H9 (cell line): ENCODE measurements around the gene DRGX. TPM values are rescaled to one million over a fixed set of nuclear protein-coding genes. Genes with fewer than 3 reads are reported as not detected.

Experiments
- DNase-seq: peaks from one replicate; pipeline ENCODE4 v3.0.0-alpha.2; 2017
- H2AFZ ChIP-seq: one replicate; pipeline ENCODE4 v1.6.1; 2013; ENCODE audit warnings: mild to moderate bottlenecking, low read length, control low read depth, moderate library complexity
- H2AK5ac ChIP-seq: 2 replicates; pipeline ENCODE4 v1.6.1; 2013; ENCODE audit warnings: low read length, control low read depth, mixed read lengths; ENCODE audit not compliant: insufficient read length
- H2BK120ac ChIP-seq: one replicate; pipeline ENCODE4 v1.6.1; 2013; ENCODE audit warnings: low read depth, mild to moderate bottlenecking, low read length, control low read depth, inconsistent platforms; ENCODE audit not compliant: poor library complexity, severe bottlenecking
- H2BK12ac ChIP-seq: 2 replicates; pipeline ENCODE4 v1.6.1; 2013; ENCODE audit warnings: low read length, control low read depth, mixed read lengths, low read depth; ENCODE audit not compliant: insufficient read length
- H2BK15ac ChIP-seq: 2 replicates; pipeline ENCODE4 v1.6.1; 2013; ENCODE audit warnings: low read depth, low read length, control low read depth
- H2BK20ac ChIP-seq: one replicate; pipeline ENCODE4 v1.6.1; 2013; ENCODE audit warnings: low read depth, mild to moderate bottlenecking, low read length, control low read depth, inconsistent platforms; ENCODE audit not compliant: poor library complexity, severe bottlenecking
- H2BK5ac ChIP-seq: 2 replicates; pipeline ENCODE4 v1.6.1; 2013; ENCODE audit warnings: low read length, control low read depth, mixed read lengths; ENCODE audit not compliant: insufficient read length
- H3K14ac ChIP-seq: 2 replicates; pipeline ENCODE4 v1.6.1; 2013; ENCODE audit warnings: low read length, control low read depth; ENCODE audit not compliant: insufficient read depth
- H3K18ac ChIP-seq: 2 replicates; pipeline ENCODE4 v1.6.1; 2013; ENCODE audit warnings: low read depth, mild to moderate bottlenecking, mixed read lengths, low read length, control low read depth; ENCODE audit not compliant: insufficient read length
- H3K23ac ChIP-seq: 2 replicates; pipeline ENCODE4 v1.6.1; 2013; ENCODE audit warnings: low read length, control low read depth, mixed read lengths, low read depth; ENCODE audit not compliant: insufficient read length
- H3K23me2 ChIP-seq: 2 replicates; pipeline ENCODE4 v1.6.1; 2013; ENCODE audit warnings: low read depth, mild to moderate bottlenecking, mixed read lengths, low read length, control low read depth; ENCODE audit not compliant: insufficient read length, poor library complexity, severe bottlenecking
- H3K27ac ChIP-seq: 2 replicates; pipeline ENCODE4 v1.5.1; 2013; ENCODE audit warnings: low read length, control low read depth, mixed read lengths, low read depth; ENCODE audit not compliant: insufficient read length
- H3K27me3 ChIP-seq: 2 replicates; pipeline ENCODE4 v1.6.1; 2013; ENCODE audit warnings: low read length, control low read depth, inconsistent platforms; ENCODE audit not compliant: insufficient read depth
- H3K4ac ChIP-seq: 2 replicates; pipeline ENCODE4 v1.6.1; 2013; ENCODE audit warnings: low read depth, mild to moderate bottlenecking, control low read depth, inconsistent platforms, low read length, moderate library complexity
- H3K4me1 ChIP-seq: 2 replicates; pipeline ENCODE4 v1.6.1; 2013; ENCODE audit warnings: low read length, control low read depth, inconsistent platforms; ENCODE audit not compliant: insufficient read depth
- H3K4me2 ChIP-seq: 2 replicates; pipeline ENCODE4 v1.6.1; 2013; ENCODE audit warnings: low read length, control low read depth, mixed read lengths; ENCODE audit not compliant: insufficient read length, insufficient read depth
- H3K56ac ChIP-seq: 2 replicates; pipeline ENCODE4 v1.6.1; 2013; ENCODE audit warnings: low read depth, mild to moderate bottlenecking, mixed read lengths, low read length, control low read depth; ENCODE audit not compliant: insufficient read length
- H3K79me1 ChIP-seq: 2 replicates; pipeline ENCODE4 v1.6.1; 2013; ENCODE audit warnings: low read depth, mild to moderate bottlenecking, moderate library complexity, low read length, control low read depth, inconsistent platforms; ENCODE audit not compliant: insufficient read depth, poor library complexity, severe bottlenecking
- H3K79me2 ChIP-seq: 2 replicates; pipeline ENCODE4 v1.6.1; 2013; ENCODE audit warnings: low read length, control low read depth, inconsistent platforms; ENCODE audit not compliant: insufficient read depth
- H3K9ac ChIP-seq: 2 replicates; pipeline ENCODE4 v1.6.1; 2013; ENCODE audit warnings: low read length, control low read depth, mixed read lengths; ENCODE audit not compliant: insufficient read length; ENCODE audit errors: extremely low read depth
- H3K9me3 ChIP-seq: one replicate; pipeline ENCODE4 v1.6.1; 2013; ENCODE audit warnings: low read depth, low read length, inconsistent platforms; ENCODE audit not compliant: control insufficient read depth
- H3T11ph ChIP-seq: one replicate; pipeline ENCODE4 v1.6.1; 2013; ENCODE audit warnings: mild to moderate bottlenecking, low read length, control low read depth, inconsistent platforms
- H4K20me1 ChIP-seq: one replicate; pipeline ENCODE4 v1.6.1; 2013; ENCODE audit not compliant: control insufficient read depth, insufficient read length, insufficient read depth
- H4K5ac ChIP-seq: 2 replicates; pipeline ENCODE4 v1.6.1; 2013; ENCODE audit warnings: low read depth, mild to moderate bottlenecking, mixed read lengths, low read length, control low read depth; ENCODE audit not compliant: insufficient read length
- H4K8ac ChIP-seq: replicated peaks from 2 replicates; pipeline ENCODE4 v1.6.1; 2013; ENCODE audit warnings: low read length, control low read depth, mixed read lengths, low read depth; ENCODE audit not compliant: insufficient read length
- H4K91ac ChIP-seq: 2 replicates; pipeline ENCODE4 v1.6.1; 2013; ENCODE audit warnings: low read depth, mild to moderate bottlenecking, moderate library complexity, mixed read lengths, low read length, control low read depth; ENCODE audit not compliant: insufficient read length
- H3K27ac Mint-ChIP-seq, 3 experiments: 2 replicates in 2 of 3; 3 replicates in 1 of 3; pipeline ENCODE4 v1.8.0; 2020 to 2021; ENCODE audit warnings: mixed read lengths in 3 of 3, mild to moderate bottlenecking in 1 of 3, moderate library complexity in 1 of 3
- H3K27me3 Mint-ChIP-seq: 2 replicates; pipeline ENCODE4 v1.8.0; 2021; ENCODE audit warnings: low read depth, mild to moderate bottlenecking, moderate library complexity, mixed read lengths
- H3K36me3 Mint-ChIP-seq, 3 experiments: 2 replicates in 2 of 3; 3 replicates in 1 of 3; pipeline ENCODE4 v1.8.0; 2020 to 2021; ENCODE audit warnings: low read depth in 3 of 3, mixed read lengths in 3 of 3; ENCODE audit not compliant: insufficient read depth in 1 of 3
- H3K4me1 Mint-ChIP-seq, 2 experiments: 2 replicates each; pipeline ENCODE4 v1.8.0; 2020; ENCODE audit warnings: mixed read lengths in 2 of 2
- H3K4me3 Mint-ChIP-seq, 2 experiments: 2 replicates in 1 of 2; 3 replicates in 1 of 2; pipeline ENCODE4 v1.8.0; 2020 to 2021; ENCODE audit warnings: mild to moderate bottlenecking in 2 of 2, mixed read lengths in 2 of 2, moderate library complexity in 1 of 2
- H3K9me3 Mint-ChIP-seq, 2 experiments: 2 replicates in 1 of 2; 3 replicates in 1 of 2; pipeline ENCODE4 v1.8.0; 2020; ENCODE audit warnings: mild to moderate bottlenecking in 2 of 2, mixed read lengths in 2 of 2, moderate library complexity in 1 of 2
- WGBS: extraction: QIAGEN DNeasy Blood & Tissue Kit; methylation state at CpG from one replicate; pipeline ENCODE4 v1.1.7; 2013; ENCODE audit warnings: missing lambda C conversion rate, low lambda C conversion rate, mixed read lengths; ENCODE audit not compliant: insufficient read length; ENCODE audit errors: extremely low coverage; 5-methylcytosine and 5-hydroxymethylcytosine counted together
- total RNA-seq: library from RNA; stranded (reverse); gene quantifications from 2 replicates; pipeline ENCODE4 v1.2.1, GENCODE V29; 2021
- TF ChIP-seq, protein P1 (sequence below): fragments of 200-600 bp; sonication (generic); conservative IDR thresholded peaks from 3 replicates; pipeline ENCODE4 v1.8.0; 2021; ENCODE audit warnings: antibody characterized with exemption, mild to moderate bottlenecking

Gene DRGX
- total RNA-seq, 1 experiment from 2014 or later, result not detected

- Histone ChIP-seq H3K14ac (no peak overlapping the region; the same call in 1 of the 2 replicates), H3K56ac (no peak overlapping the region), H3K4ac (no peak overlapping the region), H4K8ac (no peak overlapping the region), H3K9me3 (no peaks in the 10 kb centered on the region), H3T11ph (no peak overlapping the region), H4K20me1 (no peaks in the 10 kb centered on the region), H4K91ac (no peak overlapping the region), H2BK12ac (no peak overlapping the region), H2BK20ac (no peak overlapping the region), H2AK5ac (no peak overlapping the region), H4K5ac (no peak overlapping the region), H2AFZ (no peak overlapping the region), H3K18ac (no peak overlapping the region), H2BK5ac (no peak overlapping the region), H3K27ac (no peak overlapping the region), H3K9ac (no peak overlapping the region), H3K23ac (no peak overlapping the region), H2BK120ac (no peak overlapping the region), H3K4me1 (no peaks in the 10 kb centered on the region), H3K79me2 (no peaks in the 10 kb centered on the region), H2BK15ac (no peak overlapping the region), H3K27me3 (no peaks in the 10 kb centered on the region), H3K4me2 (no peak overlapping the region), H3K23me2 (no peaks in the 10 kb centered on the region), H3K79me1 (no peaks in the 10 kb centered on the region)
- H3K4me3 Mint-ChIP-seq, result no peak overlapping the region
- no peak overlapping the region for H3K27ac Mint-ChIP-seq
- no CpG with 5 or more reads among the region's 48 CpGs for WGBS
- no peaks in the 10 kb centered on the region; a peak in 1 of 5 replicates for H3K9me3 Mint-ChIP-seq
- peaks cover 4 to 6% of the 10 kb centered on the region in 2 experiments for H3K4me1 Mint-ChIP-seq
- TF ChIP-seq, protein P1, sequence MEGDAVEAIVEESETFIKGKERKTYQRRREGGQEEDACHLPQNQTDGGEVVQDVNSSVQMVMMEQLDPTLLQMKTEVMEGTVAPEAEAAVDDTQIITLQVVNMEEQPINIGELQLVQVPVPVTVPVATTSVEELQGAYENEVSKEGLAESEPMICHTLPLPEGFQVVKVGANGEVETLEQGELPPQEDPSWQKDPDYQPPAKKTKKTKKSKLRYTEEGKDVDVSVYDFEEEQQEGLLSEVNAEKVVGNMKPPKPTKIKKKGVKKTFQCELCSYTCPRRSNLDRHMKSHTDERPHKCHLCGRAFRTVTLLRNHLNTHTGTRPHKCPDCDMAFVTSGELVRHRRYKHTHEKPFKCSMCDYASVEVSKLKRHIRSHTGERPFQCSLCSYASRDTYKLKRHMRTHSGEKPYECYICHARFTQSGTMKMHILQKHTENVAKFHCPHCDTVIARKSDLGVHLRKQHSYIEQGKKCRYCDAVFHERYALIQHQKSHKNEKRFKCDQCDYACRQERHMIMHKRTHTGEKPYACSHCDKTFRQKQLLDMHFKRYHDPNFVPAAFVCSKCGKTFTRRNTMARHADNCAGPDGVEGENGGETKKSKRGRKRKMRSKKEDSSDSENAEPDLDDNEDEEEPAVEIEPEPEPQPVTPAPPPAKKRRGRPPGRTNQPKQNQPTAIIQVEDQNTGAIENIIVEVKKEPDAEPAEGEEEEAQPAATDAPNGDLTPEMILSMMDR, result no peak
- no peak for DNase-seq
- no peaks in the 10 kb centered on the region for H3K36me3 Mint-ChIP-seq
- peaks cover 12% of the 10 kb centered on the region for H3K27me3 Mint-ChIP-seq
Measured at GRCh38 chr10:49325916-49326783, 69.7 kb downstream of the DRGX start.
